ENCODE data around the gene LAPTM5.
"Not testable (repeated sequence)": the region's sequence is repeated elsewhere in the genome, so short reads cannot be mapped to it uniquely, and the experiment has no call there.

The LAPTM5 gene

GRCh38 chr1:30757352-30758120, at the start of gene LAPTM5:
Gene LAPTM5 (minus strand): TSS chr1:30757774. CDS start chr1:30757745, 29 bp downstream.
- DNase-seq: no peak

GRCh38 chr1:30806381-30807317, 49.1 kb upstream of the LAPTM5 start:
- no peak for DNase-seq

GRCh38 chr1:30805304-30806003, 47.9 kb upstream of the LAPTM5 start:
- no peak for DNase-seq

- DNase-seq: no peak
Observed at GRCh38 chr1:30804822-30805221, 47.2 kb upstream of the LAPTM5 start.

GRCh38 chr1:30804352-30804751, 46.8 kb upstream of the LAPTM5 start:
- DNase-seq: no peak

- DNase-seq: no peak
Observed at GRCh38 chr1:30803562-30803961, 46.0 kb upstream of the LAPTM5 start.

GRCh38 chr1:30801771-30802198, 44.2 kb upstream of the LAPTM5 start:
- peak; percentile 10 to 85 for DNase-seq

- DNase-seq: no peak
Observed at GRCh38 chr1:30799233-30799511, 41.6 kb upstream of the LAPTM5 start.

GRCh38 chr1:30798389-30799232, 41.0 kb upstream of the LAPTM5 start:
- no peak for DNase-seq

- DNase-seq: no peak
Observed at GRCh38 chr1:30795026-30795425, 37.5 kb upstream of the LAPTM5 start.

GRCh38 chr1:30794260-30794659, 36.7 kb upstream of the LAPTM5 start:
- no peak for DNase-seq

GRCh38 chr1:30793209-30793608, 35.6 kb upstream of the LAPTM5 start:
- DNase-seq: no peak

GRCh38 chr1:30791868-30792267, 34.3 kb upstream of the LAPTM5 start:
- no peak for DNase-seq

- DNase-seq: no peak
Observed at GRCh38 chr1:30790850-30791778, 33.5 kb upstream of the LAPTM5 start.

GRCh38 chr1:30790256-30790525, 32.6 kb upstream of the LAPTM5 start:
- not testable (repeated sequence) for DNase-seq

- DNase-seq: no peak
Observed at GRCh38 chr1:30789388-30790255, 32.0 kb upstream of the LAPTM5 start.

- no peak for DNase-seq
Observed at GRCh38 chr1:30788580-30789387, 31.2 kb upstream of the LAPTM5 start.

GRCh38 chr1:30787856-30788495, 30.4 kb upstream of the LAPTM5 start:
- no peak for DNase-seq

GRCh38 chr1:30787266-30787665, 29.7 kb upstream of the LAPTM5 start:
- DNase-seq: no peak

All from NCI-H526 (cell line).